ENCODE measurements around the gene EZH1.

GRCh38 chr17:42669705-42669976 lies 75.2 kb downstream of the EZH1 start:
- TF ChIP-seq SP1 (IDR thresholded peaks at IDR 0.05) (no peak), TARDBP (IDR thresholded peaks at IDR 0.05) (no peak), FOXM1 (IDR thresholded peaks at IDR 0.05; ENCODE audit: borderline replicate concordance) (no peak), FOXA1 (IDR thresholded peaks at IDR 0.05) (no peak), ZNF384 (IDR thresholded peaks at IDR 0.05) (no peak), ELF4 (IDR thresholded peaks at IDR 0.05) (no peak), ARNT (IDR thresholded peaks at IDR 0.05) (no peak), HDGF (IDR thresholded peaks at IDR 0.05; ENCODE audit: borderline replicate concordance) (no peak), FOXK2 (IDR thresholded peaks at IDR 0.05) (no peak)

Data from HEK293T (cell line).